H54 (cell line): Measurements from ENCODE around the gene XRCC3.
A peak's percentile ranks its signal among the peaks of the same experiment; 100 is the strongest.
"Not testable (repeated sequence)": the region's sequence is repeated elsewhere in the genome, so short reads cannot be mapped to it uniquely, and the experiment has no call there.

Experiments used
- DNase-seq: peaks from one replicate; pipeline ENCODE4 v3.0.0; 2011; ENCODE audit warnings: low spot score, mixed read lengths; ENCODE audit not compliant: insufficient read length
- FAIRE-seq: peaks from 3 replicates; lab custom pipeline; 2011; peaks lifted over from hg19 to GRCh38; lab: Jason Lieb, UNC
- POLR2A ChIP-seq: IDR thresholded peaks from 2 replicates; pipeline ENCODE4 v1.6.1; 2011; ENCODE audit warnings: low read depth, mild to moderate bottlenecking, low read length

The XRCC3 gene

GRCh38 chr14:103692871-103693270, 22.4 kb downstream of the XRCC3 start:
- FAIRE-seq (no peak), DNase-seq (no peak)
- no peak for TF ChIP-seq POLR2A

GRCh38 chr14:103692159-103692558, 23.1 kb downstream of the XRCC3 start:
- DNase-seq (no peak), FAIRE-seq (no peak)
- no peak for TF ChIP-seq POLR2A

GRCh38 chr14:103691655-103692054, 23.6 kb downstream of the XRCC3 start:
- DNase-seq, FAIRE-seq: not testable (repeated sequence)

- FAIRE-seq (no peak), DNase-seq (no peak)
- TF ChIP-seq POLR2A, result no peak
Observed at GRCh38 chr14:103690332-103690731, 24.9 kb downstream of the XRCC3 start.

GRCh38 chr14:103688906-103689902, 26.0 kb downstream of the XRCC3 start:
- no peak for DNase-seq
- FAIRE-seq, result peak; percentile 55
- no peak for TF ChIP-seq POLR2A

GRCh38 chr14:103688441-103688840, 26.8 kb downstream of the XRCC3 start:
- no peak for TF ChIP-seq POLR2A
- DNase-seq (no peak), FAIRE-seq (no peak)

GRCh38 chr14:103687712-103688111, 27.5 kb downstream of the XRCC3 start:
- DNase-seq (no peak), FAIRE-seq (no peak)
- TF ChIP-seq POLR2A, result no peak

- no peak for FAIRE-seq
- DNase-seq, result no peak
- TF ChIP-seq POLR2A, result no peak
Observed at GRCh38 chr14:103686831-103687485, 28.3 kb downstream of the XRCC3 start.

GRCh38 chr14:103685276-103686211, 29.7 kb downstream of the XRCC3 start:
- no peak for TF ChIP-seq POLR2A
- DNase-seq (no peak), FAIRE-seq (no peak)

GRCh38 chr14:103684871-103685270, 30.4 kb downstream of the XRCC3 start:
- FAIRE-seq, result no peak
- TF ChIP-seq POLR2A, result no peak

GRCh38 chr14:103684471-103684870, 30.8 kb downstream of the XRCC3 start:
- DNase-seq, result no peak
- TF ChIP-seq POLR2A, result no peak
- no peak for FAIRE-seq

More at GRCh38 chr14:103684871-103685270, 30.4 kb downstream of the XRCC3 start:
- no peak for DNase-seq

- no peak for DNase-seq
- no peak for TF ChIP-seq POLR2A
- no peak for FAIRE-seq
Observed at GRCh38 chr14:103683139-103683538, 32.1 kb downstream of the XRCC3 start.

GRCh38 chr14:103680491-103681231, 34.6 kb downstream of the XRCC3 start:
- no peak for TF ChIP-seq POLR2A
- FAIRE-seq (no peak), DNase-seq (no peak)
